Lung microvascular endothelial cell (primary cell): ENCODE results near the gene SMYD5. TPM values are rescaled to one million over a fixed set of nuclear protein-coding genes. Genes with fewer than 3 reads are reported as not detected.

ENCODE experiments used
- DNase-seq, 2 donors: peaks; one replicate each; pipeline versions ENCODE4 v3.0.0 to v3.0.0-alpha.2; 2010; ENCODE audit warnings: low read depth in 2 of 2
- total RNA-seq: library from RNA; depleted of rRNA; stranded (reverse); fragments of >200 nt; gene quantifications from 2 replicates; pipeline ENCODE4 v1.2.1, GENCODE V29; 2014

Gene SMYD5
- total RNA-seq, 1 donor from 2014 or later = 11.1 TPM

DNA sequence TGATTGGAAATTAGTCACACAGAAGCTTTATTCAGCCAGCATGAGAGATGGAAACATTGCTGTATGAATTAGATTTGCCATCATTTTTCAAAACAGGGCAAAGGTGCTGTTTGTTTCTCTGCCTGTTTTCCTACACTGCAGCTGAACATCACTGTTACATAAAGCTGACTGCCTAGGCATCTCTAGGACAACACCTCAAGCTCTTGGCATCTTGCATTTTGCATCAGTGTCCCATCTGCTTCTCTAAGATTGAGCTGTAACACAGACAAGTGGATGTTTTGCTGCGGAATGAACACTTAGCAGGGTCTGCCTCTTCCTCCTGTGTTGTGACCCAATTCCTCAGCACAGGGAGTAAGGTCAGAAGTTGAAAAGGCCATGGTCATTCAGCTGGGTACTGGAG is 24.9 kb downstream of the SMYD5 start:
- peak in 1 of 2 donors; percentile 28 for DNase-seq

DNA sequence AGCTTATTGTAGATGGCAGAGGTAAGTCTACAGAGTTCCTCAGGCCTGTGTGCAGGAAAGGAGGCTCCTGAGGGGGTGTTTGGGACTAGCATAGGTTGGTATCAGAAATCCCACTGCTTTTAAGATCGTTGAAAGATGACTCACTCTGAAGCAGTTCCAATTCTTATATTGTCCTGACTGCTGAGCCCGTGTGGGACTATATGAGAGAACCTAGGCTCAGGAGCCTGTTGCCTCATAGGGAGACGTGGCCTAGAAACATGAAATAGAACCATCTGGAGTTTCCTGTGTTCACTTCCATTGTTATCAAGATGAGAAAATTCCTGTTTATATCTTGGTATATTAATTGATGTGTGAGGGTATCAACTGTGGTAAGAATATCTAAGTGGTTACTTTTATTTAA is 25.7 kb downstream of the SMYD5 start:
- DNase-seq = peak; percentile 9 to 92

DNA sequence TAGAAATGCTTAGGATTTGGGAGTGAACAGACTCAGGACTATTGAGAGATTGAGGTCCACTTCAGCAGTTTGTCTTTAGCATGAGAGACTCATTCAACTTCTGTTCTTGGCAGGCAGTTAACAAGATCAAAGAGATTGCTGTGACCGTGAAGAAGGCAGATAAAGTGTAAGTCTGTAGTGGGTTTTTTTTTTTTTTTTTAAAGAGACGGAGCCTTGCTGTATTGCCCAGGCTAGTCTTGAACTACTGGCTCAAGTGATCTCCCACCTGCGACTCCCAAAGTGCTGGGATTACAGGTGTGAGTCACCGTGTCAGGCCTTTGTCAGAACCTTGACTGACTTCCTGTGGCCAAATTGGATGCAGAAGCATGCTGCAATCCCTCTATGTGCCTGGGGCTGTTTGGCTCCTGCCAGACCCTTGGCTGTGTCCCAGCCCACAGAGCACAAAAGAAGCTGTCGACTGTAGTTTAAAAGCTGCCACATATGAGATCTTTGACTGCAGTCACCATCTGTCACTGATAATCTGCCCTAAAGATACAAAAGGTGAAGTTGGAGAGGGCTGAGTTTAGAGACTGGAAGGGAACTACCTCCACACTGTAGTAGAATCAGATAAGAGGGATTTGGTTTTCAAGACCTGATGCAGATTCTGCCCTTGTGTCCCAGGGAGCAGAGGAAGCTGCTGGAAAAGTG is 30.0 kb downstream of the SMYD5 start:
- peak; percentile 32 to 41 for DNase-seq

DNA sequence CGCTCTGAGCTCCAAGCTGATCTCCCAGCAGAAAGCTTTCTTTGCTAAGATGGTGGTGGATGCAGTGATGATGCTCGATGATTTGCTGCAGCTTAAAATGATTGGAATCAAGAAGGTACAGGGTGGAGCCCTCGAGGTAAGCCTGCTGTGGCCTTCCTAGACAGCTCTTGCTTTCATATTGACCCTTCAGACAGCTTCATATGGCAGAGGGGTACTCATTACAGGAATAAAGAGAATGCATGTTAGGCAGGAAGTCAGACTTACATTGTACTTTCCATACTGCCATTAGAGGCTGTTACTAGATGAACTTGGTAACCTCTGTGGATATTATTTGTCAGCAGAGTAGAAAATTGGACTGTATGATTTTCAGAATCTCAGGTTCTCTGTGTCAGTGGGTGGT is 30.5 kb downstream of the SMYD5 start:
- no peak for DNase-seq

DNA sequence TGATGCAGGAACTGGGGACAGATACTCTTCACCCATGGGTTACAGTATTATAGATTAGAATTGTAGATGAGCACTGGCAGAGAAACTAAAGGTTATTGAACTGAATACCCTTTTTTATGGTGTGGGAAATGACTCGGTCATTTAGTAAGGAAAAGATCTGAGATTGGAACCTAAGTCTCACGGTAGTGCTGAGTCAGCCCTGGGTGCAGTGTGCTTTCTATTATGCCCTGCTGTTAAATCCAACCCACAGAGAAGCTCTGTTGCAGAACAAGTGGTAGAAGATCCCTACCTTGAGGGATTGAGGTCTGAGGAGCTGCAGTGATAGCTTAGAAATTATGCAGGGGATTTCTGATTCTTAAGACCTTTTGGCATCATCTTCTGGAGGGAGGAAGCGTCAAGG is 32.8 kb downstream of the SMYD5 start:
- no peak for DNase-seq

DNA sequence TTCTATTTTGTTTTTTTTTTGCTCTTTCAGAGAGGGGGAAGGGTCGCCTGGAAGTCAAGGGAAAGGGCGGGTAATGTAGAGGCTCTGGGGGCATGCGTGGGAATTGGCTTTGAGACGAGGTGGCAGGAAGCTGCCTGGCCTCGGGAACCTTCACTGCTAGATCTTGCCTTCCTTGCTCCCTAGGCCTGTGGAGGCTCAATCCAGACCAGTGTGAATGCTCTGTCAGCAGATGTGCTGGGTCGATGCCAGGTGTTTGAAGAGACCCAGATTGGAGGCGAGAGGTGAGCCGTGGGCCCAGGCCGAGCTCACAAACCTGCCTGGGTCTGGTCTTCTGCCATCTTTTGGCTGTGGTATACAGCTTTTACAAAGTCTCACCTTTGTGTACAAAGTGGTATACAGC is 35.6 kb downstream of the SMYD5 start:
- DNase-seq = no peak

DNA sequence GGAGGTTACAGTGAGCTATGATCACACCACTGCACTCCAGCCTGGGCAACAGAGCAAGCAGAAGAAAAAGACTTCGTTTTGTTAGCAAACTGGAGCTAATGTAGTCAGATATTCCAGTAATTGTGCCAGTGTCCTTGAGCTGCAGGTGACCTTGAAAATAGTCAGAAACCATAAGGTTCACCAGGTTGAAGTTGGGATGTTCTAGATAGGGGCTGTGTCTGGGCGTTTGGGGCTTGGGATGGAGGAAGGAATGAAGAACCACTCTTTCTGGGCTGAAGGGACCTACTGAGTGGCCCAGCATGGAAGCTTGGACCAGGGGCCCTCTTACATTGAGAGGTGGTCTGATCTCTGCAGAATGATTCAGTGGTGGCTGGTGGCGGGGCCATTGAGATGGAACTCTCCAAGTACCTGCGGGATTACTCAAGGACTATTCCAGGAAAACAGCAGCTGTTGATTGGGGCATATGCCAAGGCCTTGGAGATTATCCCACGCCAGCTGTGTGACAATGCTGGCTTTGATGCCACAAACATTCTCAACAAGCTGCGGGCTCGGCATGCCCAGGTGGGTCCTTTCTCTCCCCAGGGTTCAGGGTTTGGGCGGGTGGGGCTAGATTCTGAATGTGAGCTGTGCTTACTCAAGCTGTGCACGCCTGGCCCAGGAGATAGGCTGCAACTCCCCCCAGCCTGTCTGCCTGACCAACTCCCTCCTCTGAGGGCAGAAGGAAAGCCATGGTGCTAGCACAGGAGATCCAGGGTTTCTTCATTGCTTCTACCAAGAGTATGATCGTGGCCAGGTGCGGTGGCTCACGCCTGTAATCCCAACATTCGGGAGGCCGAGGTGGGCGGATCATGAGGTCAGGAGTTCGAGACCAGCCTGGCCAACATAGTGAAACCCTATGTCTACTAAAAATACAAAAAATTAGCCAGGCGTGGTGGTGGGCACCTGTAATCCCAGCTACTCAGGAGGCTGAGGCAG is 37.1 kb downstream of the SMYD5 start:
- DNase-seq = no peak

DNA sequence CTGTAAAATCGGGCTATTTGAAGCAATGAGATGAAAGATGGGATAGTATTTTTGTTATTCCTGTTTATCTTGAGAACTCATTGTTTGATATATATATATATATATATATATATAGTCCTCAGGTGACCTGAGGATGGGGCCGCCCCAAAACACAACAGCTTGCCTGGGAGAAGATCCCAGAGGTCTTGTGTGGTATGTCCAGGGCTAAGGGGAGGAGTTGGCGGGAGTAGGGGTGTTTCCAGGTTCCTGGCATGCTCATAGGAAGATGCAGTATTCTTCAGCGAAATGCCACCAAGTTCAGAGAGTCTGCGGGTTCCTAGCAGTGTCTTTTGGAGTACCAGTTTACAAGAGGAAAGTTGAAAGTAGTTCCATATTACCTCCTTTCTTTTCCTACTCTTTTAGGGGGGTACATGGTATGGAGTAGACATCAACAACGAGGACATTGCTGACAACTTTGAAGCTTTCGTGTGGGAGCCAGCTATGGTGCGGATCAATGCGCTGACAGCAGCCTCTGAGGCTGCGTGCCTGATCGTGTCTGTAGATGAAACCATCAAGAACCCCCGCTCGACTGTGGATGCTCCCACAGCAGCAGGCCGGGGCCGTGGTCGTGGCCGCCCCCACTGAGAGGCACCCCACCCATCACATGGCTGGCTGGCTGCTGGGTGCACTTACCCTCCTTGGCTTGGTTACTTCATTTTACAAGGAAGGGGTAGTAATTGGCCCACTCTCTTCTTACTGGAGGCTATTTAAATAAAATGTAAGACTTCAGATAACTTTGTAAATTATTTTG is 38.4 kb downstream of the SMYD5 start:
- no peak for DNase-seq

DNA sequence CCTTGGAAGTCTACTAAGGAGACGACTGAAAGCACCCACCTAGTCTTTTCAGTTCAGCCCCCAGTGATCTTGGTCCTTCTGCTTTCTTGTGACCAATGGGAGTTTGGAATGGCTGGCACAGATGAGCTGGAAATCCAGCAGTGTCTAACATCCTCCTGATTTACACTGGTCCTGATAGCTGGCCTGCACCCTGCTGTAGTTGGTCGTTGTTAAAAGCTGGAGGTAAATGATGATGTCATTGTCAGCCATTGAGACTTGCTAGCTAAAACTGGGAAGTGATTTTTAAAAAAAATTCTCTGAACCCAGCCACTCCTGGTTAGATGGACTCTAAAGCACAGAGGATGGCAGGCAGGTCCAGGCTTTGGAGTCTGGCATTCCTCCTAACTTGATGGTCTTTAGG is 39.4 kb downstream of the SMYD5 start:
- no peak for DNase-seq

DNA sequence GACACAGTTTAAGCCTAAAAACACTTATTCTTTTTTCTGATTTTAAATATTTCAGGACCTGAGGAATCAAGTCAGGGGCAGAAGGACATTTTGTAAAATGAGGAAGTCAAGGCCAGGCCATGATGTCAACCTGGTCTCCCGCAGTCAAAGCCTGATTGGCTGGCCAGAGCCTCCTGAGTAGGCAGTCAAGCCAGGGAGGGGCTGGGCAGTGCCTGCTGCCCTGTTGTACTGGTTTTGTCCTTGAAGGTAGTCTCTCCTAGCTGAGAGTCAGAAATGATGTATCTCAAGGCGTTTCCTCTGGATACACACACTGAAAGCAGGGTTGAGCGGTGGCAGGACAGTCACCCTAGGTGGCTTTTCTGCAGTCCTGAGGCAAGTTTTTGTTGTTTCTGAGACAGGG is 39.9 kb downstream of the SMYD5 start:
- no peak for DNase-seq

DNA sequence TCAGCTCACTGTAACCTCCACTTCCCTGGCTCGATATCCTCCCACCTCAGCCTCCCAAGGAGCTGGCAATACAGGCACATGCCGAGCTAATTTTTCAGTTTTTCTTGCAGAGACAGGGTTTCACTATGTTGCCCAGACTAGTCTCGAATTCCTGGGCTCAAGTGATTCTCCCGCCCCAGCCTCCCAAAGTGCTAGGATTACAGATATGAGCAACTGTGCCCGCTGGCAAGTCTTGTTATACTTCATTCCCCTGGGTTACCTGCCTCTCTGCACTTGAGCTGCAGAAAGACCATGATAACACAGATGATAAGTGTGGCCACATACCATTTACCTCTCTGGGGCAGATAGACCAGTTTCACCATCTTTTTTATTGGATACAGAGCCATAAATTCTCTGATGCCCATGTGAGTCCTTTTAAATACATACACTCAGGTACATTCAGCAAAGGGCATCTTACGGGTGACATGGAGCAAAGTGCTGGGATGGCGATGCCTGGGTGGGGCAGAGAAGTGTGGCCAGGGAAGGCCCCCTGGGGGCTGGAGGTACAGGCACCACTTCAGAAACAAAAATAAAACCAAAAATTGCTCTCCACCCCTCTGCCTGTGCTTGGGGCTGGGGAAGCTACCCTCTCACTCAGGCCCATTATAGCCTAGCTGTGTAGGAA is 40.4 kb downstream of the SMYD5 start:
- DNase-seq = no peak

DNA sequence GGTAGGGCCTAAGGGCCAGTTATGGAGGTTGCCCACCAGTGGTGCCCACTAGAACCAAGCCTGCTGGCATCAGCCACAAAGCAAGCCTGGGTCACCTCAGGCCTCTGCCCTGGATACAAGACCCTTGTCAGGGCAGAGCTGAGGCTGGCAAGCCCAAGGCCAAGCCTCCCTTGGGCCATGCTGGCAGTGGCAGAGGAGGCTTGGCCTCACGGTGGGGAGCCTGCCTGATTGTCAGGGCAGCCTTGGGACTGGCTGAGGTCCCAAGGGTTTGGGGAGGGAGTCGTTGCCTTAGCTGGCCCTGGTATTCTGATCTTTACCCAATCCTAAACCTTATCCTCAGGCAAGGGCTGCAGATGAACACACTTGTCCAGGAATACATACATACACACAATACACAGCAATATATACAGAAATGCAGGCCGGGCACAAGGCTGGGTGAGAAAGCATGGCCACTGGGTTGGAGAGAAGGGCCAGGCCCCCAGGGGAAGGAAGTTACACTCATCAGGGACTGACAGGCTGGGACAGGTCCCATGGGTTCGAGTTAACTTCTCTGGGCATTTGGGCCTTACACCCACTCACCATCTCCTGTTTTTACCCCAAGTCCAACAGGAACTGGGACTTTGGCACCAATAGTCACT is 41.1 kb downstream of the SMYD5 start:
- DNase-seq = no peak

DNA sequence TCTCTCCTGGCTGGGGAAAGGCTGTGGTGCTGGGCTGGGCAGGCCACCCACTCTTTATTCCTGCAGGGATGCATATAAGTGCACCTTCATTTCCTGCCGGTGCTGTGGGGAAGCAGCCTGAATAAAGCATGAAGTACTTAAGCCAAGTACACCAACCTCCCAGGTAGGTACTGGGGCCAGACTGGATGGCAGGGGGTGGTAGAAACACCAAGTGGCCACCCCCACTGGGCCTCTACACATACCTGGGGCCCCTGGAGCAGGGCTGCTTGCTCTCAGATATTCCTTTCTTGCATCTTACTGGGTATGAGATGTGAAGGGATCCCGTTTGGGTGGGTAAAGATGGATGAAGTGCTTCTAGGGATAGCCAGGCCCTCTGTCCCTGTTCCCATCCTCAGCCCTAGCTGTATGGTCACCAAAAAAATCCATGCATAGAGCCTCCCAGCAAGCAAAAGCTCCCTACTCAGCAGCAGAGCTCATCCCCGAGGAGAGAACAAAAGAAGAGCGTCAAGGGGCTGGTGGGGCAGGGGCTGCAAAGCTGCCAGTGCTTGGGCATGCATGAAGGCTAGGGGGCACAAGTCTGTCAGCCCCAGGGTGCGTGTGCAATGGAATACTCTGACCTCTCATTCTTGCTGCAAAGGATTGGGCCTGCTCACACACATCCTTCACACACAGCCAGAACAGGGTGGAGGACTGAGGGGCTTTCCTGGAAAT is 42.0 kb downstream of the SMYD5 start:
- no peak for DNase-seq

DNA sequence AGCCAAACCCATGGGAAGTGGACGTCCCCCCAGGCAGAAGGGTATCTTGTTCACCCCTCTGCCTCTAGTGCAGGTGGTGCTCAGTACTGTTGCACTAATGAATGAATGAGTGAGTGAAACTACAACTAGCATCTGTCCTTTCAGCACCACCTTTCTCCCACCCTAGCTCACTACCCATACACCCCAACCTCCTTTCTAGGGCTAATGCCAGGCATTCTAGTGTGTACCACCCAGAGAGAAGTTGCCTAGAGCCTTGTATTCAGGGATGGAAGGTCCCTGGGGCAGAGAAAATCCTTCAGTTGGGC is 42.5 kb downstream of the SMYD5 start:
- no peak for DNase-seq

DNA sequence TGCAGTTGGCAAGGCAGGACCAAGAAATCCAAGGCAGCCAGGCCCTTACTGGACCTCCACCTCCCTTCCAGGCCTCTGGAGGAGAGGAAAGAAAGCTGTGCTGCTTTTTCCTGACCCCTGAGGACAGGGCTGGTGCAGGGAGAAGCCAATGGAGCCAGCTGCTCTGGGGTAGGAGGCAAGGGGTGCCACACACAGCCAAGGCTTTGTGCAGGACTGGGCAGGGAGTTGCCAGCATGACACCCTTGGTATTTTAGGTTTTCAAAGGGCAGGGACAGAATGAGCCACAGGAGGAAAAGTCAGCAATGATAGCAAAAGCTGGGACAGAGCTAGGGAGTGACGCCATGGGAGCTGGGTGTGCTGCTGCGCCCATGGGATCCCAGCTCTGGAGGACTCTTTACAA is 43.0 kb downstream of the SMYD5 start:
- DNase-seq = no peak

DNA sequence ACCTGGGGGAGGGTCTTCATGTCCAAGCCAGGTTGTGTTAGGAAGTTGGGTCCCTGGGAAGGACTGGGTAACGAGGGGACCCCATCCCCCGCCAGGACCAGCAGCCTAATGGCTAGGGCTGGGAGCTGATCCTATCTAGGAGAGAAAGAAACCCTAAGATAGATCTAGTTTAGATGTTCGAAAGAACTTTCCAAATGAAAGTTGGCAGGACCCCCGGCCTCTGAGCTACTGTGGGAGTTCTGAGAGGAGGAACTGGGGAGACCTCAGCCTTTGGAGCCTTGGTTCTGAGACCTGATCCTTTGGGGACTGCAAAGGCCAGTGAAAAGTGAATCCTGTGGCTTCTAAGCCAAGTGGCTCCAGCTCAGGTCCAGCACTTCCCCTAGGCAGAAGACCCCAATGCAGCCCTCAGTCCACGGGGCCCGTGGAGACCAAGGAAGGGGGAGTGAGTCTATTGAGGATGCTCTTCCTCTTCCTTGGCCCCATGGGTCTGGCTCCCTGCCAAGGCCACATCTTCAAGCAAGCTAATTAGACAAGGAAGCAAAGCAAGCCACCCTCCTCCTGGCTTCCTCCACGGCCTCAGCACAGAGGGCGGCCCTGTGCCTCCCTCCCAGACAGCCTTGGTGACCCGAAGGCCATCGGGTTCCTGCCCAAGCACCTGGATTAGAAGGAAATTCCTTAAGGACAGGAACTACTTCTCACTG is 43.5 kb downstream of the SMYD5 start:
- no peak for DNase-seq

DNA sequence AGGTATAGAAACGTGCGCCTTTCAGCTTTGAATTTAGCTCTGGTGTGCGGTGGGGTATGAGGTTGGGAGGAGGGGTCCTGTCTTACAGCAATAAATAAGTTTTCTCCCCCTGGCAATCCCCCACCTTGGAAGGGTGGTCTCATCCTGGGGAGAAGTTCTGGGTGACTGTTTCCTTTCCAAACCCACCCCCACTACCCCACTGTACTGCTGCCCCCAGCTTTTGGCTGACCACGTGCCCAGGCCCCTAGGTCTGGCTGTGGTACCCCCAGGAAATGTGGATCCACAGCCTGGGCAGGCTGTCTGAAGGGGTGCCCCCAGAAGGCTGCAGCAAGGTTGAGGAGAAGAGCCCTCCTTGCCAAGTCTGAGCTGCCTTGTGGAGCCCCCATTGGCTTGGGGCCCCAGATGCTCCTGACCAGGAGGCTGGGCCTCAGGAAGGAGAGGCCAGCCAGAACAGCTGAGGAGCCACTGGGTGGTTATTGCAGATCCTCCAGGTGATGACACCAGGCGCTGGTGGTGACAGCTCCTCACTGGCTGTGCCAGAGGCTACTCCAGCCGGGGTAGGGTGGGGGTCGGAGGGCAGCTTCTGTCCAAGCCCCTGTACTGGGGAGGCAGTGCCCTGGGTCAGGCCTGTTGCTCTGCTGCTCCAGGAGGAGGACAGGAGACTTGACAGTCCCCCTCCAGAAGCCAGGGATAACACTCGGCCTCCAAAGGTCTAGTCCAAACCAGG is 44.3 kb downstream of the SMYD5 start:
- DNase-seq = no peak

DNA sequence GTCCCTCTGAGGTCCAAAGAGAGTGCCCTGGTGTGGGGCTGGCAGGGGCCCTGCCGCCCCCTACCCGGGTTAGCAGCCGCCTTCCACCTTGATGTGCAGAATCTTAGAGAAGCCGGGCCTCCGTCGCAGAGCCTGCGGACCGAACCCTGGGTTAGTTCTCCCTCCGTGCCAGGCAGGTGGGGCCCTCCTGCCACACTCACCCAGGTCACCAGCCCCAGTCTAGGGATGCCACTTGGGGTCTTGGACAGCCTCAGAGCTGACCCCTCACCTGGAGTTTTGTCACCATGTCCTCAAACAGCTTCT is 44.8 kb downstream of the SMYD5 start:
- DNase-seq = no peak

DNA sequence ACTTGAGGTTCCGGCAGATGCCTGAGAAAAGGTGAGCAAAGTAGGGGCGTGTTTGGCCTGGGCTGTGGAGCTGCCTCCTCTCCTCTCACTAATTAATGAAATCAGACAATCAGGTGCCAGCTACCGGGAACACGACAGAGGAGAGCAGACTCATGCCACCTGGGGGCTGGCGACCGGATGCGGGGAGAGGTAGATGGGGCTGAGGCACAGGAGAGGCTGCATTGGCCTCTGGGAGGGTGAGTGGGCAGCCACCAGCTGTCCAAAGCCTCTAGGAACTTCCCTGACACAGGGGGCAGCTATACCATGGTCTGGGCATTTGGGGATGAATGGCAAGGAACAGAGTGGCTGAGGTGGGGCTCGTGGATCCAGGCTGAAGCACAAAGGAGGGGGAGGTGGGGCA is 45.2 kb downstream of the SMYD5 start:
- DNase-seq = no peak
